DND-41 (cell line): Measurements from ENCODE around the gene POLR2E.

ENCODE experiments used
- CTCF ChIP-seq: IDR thresholded peaks from 2 replicates; pipeline ENCODE4 v1.5.1; 2012; ENCODE audit warnings: borderline replicate concordance, low read length, moderate library complexity, mild to moderate bottlenecking; ENCODE audit not compliant: poor library complexity, severe bottlenecking; ENCODE audit errors: extremely low read depth
- EZH2 ChIP-seq: IDR thresholded peaks from 3 replicates; pipeline ENCODE4 v1.6.1; 2012; ENCODE audit warnings: borderline replicate concordance, low read depth, mild to moderate bottlenecking, moderate library complexity, low read length, inconsistent platforms; ENCODE audit not compliant: severe bottlenecking

- TF ChIP-seq CTCF (no peak), EZH2 (no peak)
These were observed 4.2 kb downstream of the POLR2E start for GRCh38 chr19:1090731-1091543.
